HepG2 (cell line): ENCODE data around the gene ARHGEF40.

Experiments
- DMTF1 ChIP-seq: sonication (generic); formaldehyde crosslinking; IDR thresholded peaks from 2 replicates; pipeline ENCODE4 v1.4.0; 2020; ENCODE audit warnings: mild to moderate bottlenecking, missing genetic modification reagents
- YY1 ChIP-seq: IDR thresholded peaks from 2 replicates; pipeline ENCODE4 v1.6.1; 2011; ENCODE audit warnings: low read length, low read depth, moderate library complexity, mild to moderate bottlenecking; ENCODE audit not compliant: insufficient read depth, insufficient replicate concordance
- ZMYM3 ChIP-seq: sonication (generic); formaldehyde crosslinking; IDR thresholded peaks from 2 replicates; pipeline ENCODE4 v1.5.1; 2020; ENCODE audit warnings: mild to moderate bottlenecking, missing genetic modification reagents
- ZNF75D ChIP-seq: sonication (generic); formaldehyde crosslinking; IDR thresholded peaks from 2 replicates; pipeline ENCODE4 v1.8.1; 2023; ENCODE audit warnings: missing genetic modification reagents, mild to moderate bottlenecking, borderline replicate concordance

GRCh38 chr14:21097636-21098075, 27.6 kb downstream of the ARHGEF40 start:
- TF ChIP-seq YY1, result no peak
- TF ChIP-seq ZNF75D (CRISPR knock-in tag), result no peak
- no peak for TF ChIP-seq ZMYM3 (CRISPR knock-in tag)
- TF ChIP-seq DMTF1 (CRISPR knock-in tag), result no peak
